Nephron progenitor cell (in vitro differentiated cells): ENCODE data around the gene CTNND2.

Experiments
- DNase-seq: peaks from one replicate; pipeline ENCODE4 v3.0.0; 2021
- H3K27ac Mint-ChIP-seq: 2 replicates; pipeline ENCODE4 v1.8.0; 2021; ENCODE audit warnings: mild to moderate bottlenecking, moderate library complexity, mixed read lengths
- H3K27me3 Mint-ChIP-seq: 2 replicates; pipeline ENCODE4 v1.8.0; 2021; ENCODE audit warnings: mild to moderate bottlenecking, low read depth, mixed read lengths; ENCODE audit not compliant: poor library complexity
- H3K36me3 Mint-ChIP-seq: 2 replicates; pipeline ENCODE4 v1.8.0; 2021; ENCODE audit warnings: low read depth, mixed read lengths
- H3K4me1 Mint-ChIP-seq: 2 replicates; pipeline ENCODE4 v1.8.0; 2021; ENCODE audit warnings: mixed read lengths
- H3K4me3 Mint-ChIP-seq: 2 replicates; pipeline ENCODE4 v1.8.0; 2021; ENCODE audit warnings: mild to moderate bottlenecking, moderate library complexity, mixed read lengths
- H3K9me3 Mint-ChIP-seq: 2 replicates; pipeline ENCODE4 v1.8.0; 2021; ENCODE audit warnings: mild to moderate bottlenecking, moderate library complexity, mixed read lengths
- CTCF ChIP-seq: fragments of 200-600 bp; sonication (generic); IDR thresholded peaks from 2 replicates; pipeline ENCODE4 v1.5.0; 2021; ENCODE audit warnings: antibody characterized with exemption

CTNND2 gene

GRCh38 chr5:10975945-10976344, 928.3 kb downstream of the CTNND2 start:
- no peak overlapping the region for H3K27ac Mint-ChIP-seq
- H3K27me3 Mint-ChIP-seq = peaks cover 4% of the 10 kb centered on the region
- H3K4me3 Mint-ChIP-seq = no peak overlapping the region
- H3K36me3 Mint-ChIP-seq = no peaks in the 10 kb centered on the region
- no peak for TF ChIP-seq CTCF
- DNase-seq = no peak
- H3K9me3 Mint-ChIP-seq = peaks cover 4% of the 10 kb centered on the region
- peaks cover 8% of the 10 kb centered on the region for H3K4me1 Mint-ChIP-seq

GRCh38 chr5:10974850-10975249, 929.4 kb downstream of the CTNND2 start:
- no peak for TF ChIP-seq CTCF
- Mint-ChIP-seq H3K27ac (no peak overlapping the region), H3K27me3 (peaks cover 4% of the 10 kb centered on the region), H3K4me3 (no peak overlapping the region), H3K4me1 (peaks cover 10% of the 10 kb centered on the region), H3K9me3 (peaks cover 4% of the 10 kb centered on the region), H3K36me3 (no peaks in the 10 kb centered on the region)
- DNase-seq = no peak

GRCh38 chr5:10973316-10973715, 930.9 kb downstream of the CTNND2 start:
- Mint-ChIP-seq H3K36me3 (no peaks in the 10 kb centered on the region), H3K4me3 (no peak overlapping the region), H3K27me3 (no peaks in the 10 kb centered on the region), H3K4me1 (peaks cover 18% of the 10 kb centered on the region), H3K27ac (no peak overlapping the region), H3K9me3 (peaks cover 4% of the 10 kb centered on the region)
- DNase-seq = no peak
- no peak for TF ChIP-seq CTCF

GRCh38 chr5:10969684-10970180, 934.5 kb downstream of the CTNND2 start:
- no peak for TF ChIP-seq CTCF

GRCh38 chr5:10964806-10965205, 939.4 kb downstream of the CTNND2 start:
- H3K4me3 Mint-ChIP-seq = no peak overlapping the region
- no peak for DNase-seq
- peaks cover 7% of the 10 kb centered on the region for H3K9me3 Mint-ChIP-seq
- H3K4me1 Mint-ChIP-seq = peaks cover 15% of the 10 kb centered on the region
- H3K36me3 Mint-ChIP-seq = peaks cover 3% of the 10 kb centered on the region
- H3K27me3 Mint-ChIP-seq = peaks cover 5% of the 10 kb centered on the region
- TF ChIP-seq CTCF = no peak
- H3K27ac Mint-ChIP-seq = no peak overlapping the region

More at GRCh38 chr5:10969684-10970180, 934.5 kb downstream of the CTNND2 start:
- peaks cover 26% of the 10 kb centered on the region for H3K4me1 Mint-ChIP-seq
- DNase-seq = no peak
- H3K9me3 Mint-ChIP-seq = peaks cover 4% of the 10 kb centered on the region
- H3K27me3 Mint-ChIP-seq = peaks cover 5% of the 10 kb centered on the region
- H3K4me3 Mint-ChIP-seq = no peak overlapping the region
- no peak overlapping the region for H3K27ac Mint-ChIP-seq
- no peaks in the 10 kb centered on the region for H3K36me3 Mint-ChIP-seq

DNA sequence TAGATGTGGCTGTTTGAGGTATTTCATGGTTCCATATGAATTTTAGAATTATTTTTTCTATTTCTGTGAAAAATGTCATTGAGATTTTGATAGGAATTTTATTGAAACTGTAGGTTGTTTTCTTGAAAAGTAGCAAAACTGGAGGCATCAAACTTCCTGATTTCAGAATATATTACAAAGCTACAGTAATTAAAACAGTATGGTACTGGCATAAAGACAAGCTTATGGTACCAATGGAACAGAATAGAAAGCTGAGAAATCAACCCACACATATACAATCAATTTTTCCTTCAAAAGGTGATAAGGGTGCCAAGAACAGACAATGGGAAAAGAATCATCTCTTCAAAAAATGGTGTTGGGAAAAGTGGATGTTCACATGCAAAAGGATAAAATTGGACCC, 945.5 kb downstream of the CTNND2 start:
- peaks cover 3% of the 10 kb centered on the region for H3K27me3 Mint-ChIP-seq
- H3K36me3 Mint-ChIP-seq = peaks cover 9% of the 10 kb centered on the region
- no peak overlapping the region for H3K27ac Mint-ChIP-seq
- H3K4me3 Mint-ChIP-seq = no peak overlapping the region
- peaks cover 31% of the 10 kb centered on the region for H3K9me3 Mint-ChIP-seq
- no peak for TF ChIP-seq CTCF
- no peak for DNase-seq
- H3K4me1 Mint-ChIP-seq = peaks cover 19% of the 10 kb centered on the region
